DOHH2 (cell line): ENCODE measurements around the gene SYDE1.
A peak's percentile ranks its signal among the peaks of the same experiment; 100 is the strongest.
"Not testable (repeated sequence)": the region's sequence is repeated elsewhere in the genome, so short reads cannot be mapped to it uniquely, and the experiment has no call there.

Experiments used
- H3F3A ChIP-seq: fragments of 200-600 bp; sonication (generic), shearing (Covaris generic); 2 replicates; pipeline ENCODE4 v1.6.0; 2016; ENCODE audit warnings: antibody characterized with exemption, mild to moderate bottlenecking; ENCODE audit not compliant: control insufficient read depth, insufficient read depth
- H3K27ac ChIP-seq: fragments of 200-600 bp; sonication (generic); 2 replicates; pipeline ENCODE4 v1.5.1; 2014; ENCODE audit warnings: low read depth, mild to moderate bottlenecking, low read length, moderate library complexity
- H3K27me3 ChIP-seq: fragments of 200-600 bp; sonication (generic); 2 replicates; pipeline ENCODE4 v1.6.1; 2014; ENCODE audit warnings: mild to moderate bottlenecking, low read length, mixed read lengths; ENCODE audit not compliant: control insufficient read depth
- H3K36me3 ChIP-seq: fragments of 200-600 bp; sonication (generic); 2 replicates; pipeline ENCODE4 v1.6.1; 2014; ENCODE audit warnings: mild to moderate bottlenecking, low read length, moderate library complexity, mixed read lengths; ENCODE audit not compliant: control insufficient read depth
- H3K4me1 ChIP-seq: fragments of 200-600 bp; sonication (generic); 2 replicates; pipeline ENCODE4 v1.6.1; 2014; ENCODE audit warnings: mild to moderate bottlenecking, low read length, mixed read lengths; ENCODE audit not compliant: control insufficient read depth
- H3K4me2 ChIP-seq: fragments of 200-600 bp; sonication (generic); 2 replicates; pipeline ENCODE4 v1.6.0; 2014; ENCODE audit warnings: mild to moderate bottlenecking, low read length, moderate library complexity
- H3K4me3 ChIP-seq: fragments of 200-600 bp; sonication (generic); 2 replicates; pipeline ENCODE4 v1.5.1; 2014; ENCODE audit warnings: mild to moderate bottlenecking, low read length, mixed read lengths
- H3K79me2 ChIP-seq: fragments of 200-600 bp; sonication (generic); 2 replicates; pipeline ENCODE4 v1.6.1; 2014; ENCODE audit warnings: mild to moderate bottlenecking, low read length, mixed read lengths; ENCODE audit not compliant: control insufficient read depth
- H3K9me2 ChIP-seq: fragments of 200-600 bp; sonication (generic); replicated peaks from 2 replicates; pipeline ENCODE4 v1.6.1; 2014; ENCODE audit warnings: mild to moderate bottlenecking, low read length, mixed read lengths; ENCODE audit not compliant: control insufficient read depth
- H3K9me3 ChIP-seq: fragments of 200-600 bp; sonication (generic); 2 replicates; pipeline ENCODE4 v1.6.1; 2014; ENCODE audit warnings: antibody characterized with exemption, low read length, mixed read lengths; ENCODE audit not compliant: control insufficient read depth, insufficient read depth
- H4K20me1 ChIP-seq: fragments of 200-600 bp; sonication (generic); 2 replicates; pipeline ENCODE4 v1.6.0; 2014; ENCODE audit warnings: low read depth, mild to moderate bottlenecking, antibody characterized with exemption, low read length, moderate library complexity; ENCODE audit not compliant: control insufficient read depth, insufficient read depth
- CTCF ChIP-seq: fragments of 200-600 bp; sonication (generic); IDR thresholded peaks from one replicate; pipeline ENCODE4 v1.5.1; 2014; ENCODE audit warnings: antibody characterized with exemption, mild to moderate bottlenecking, low read depth, low read length; ENCODE audit not compliant: poor library complexity, severe bottlenecking
- EZH2phosphoT487 ChIP-seq: fragments of 200-600 bp; sonication (generic); IDR thresholded peaks from 2 replicates; pipeline ENCODE4 v1.6.1; 2017; ENCODE audit warnings: borderline replicate concordance, mild to moderate bottlenecking, antibody characterized with exemption, low read length, moderate library complexity, mixed read lengths

The SYDE1 gene

GRCh38 chr19:15107061-15108010 lies at the start of gene SYDE1:
SYDE1 (plus strand) TSS chr19:15107401; CDS start chr19:15107434, 33 bp downstream.
- no peaks in the 10 kb centered on the region for H3K4me1 ChIP-seq
- no peak within 1 kb of the TSS for H3K4me3 ChIP-seq
- H3K27ac ChIP-seq = no peak within 1 kb of the TSS
- no peaks in the 10 kb centered on the region for H3K79me2 ChIP-seq
- H3K4me2 ChIP-seq = no peak within 1 kb of the TSS
- H3K9me3 ChIP-seq = peaks cover 5% of the 10 kb centered on the region; the same call in 1 of the 2 replicates
- no peaks in the 10 kb centered on the region for H3K36me3 ChIP-seq
- H3K9me2 ChIP-seq = no peaks in the 10 kb centered on the region
- TF ChIP-seq CTCF (no peak), EZH2phosphoT487 (no peak)
- H4K20me1 ChIP-seq = no peaks in the 10 kb centered on the region
- no peaks in the 10 kb centered on the region for H3K27me3 ChIP-seq
- H3F3A ChIP-seq = no peaks in the 10 kb centered on the region

- H3K4me3 ChIP-seq = no peak overlapping the region
- H3K9me2 ChIP-seq = no peaks in the 10 kb centered on the region
- H3K4me1 ChIP-seq = no peaks in the 10 kb centered on the region
- H3K36me3 ChIP-seq = no peaks in the 10 kb centered on the region
- H3K27ac ChIP-seq = no peak overlapping the region
- H3F3A ChIP-seq = no peaks in the 10 kb centered on the region
- no peaks in the 10 kb centered on the region for H3K9me3 ChIP-seq
- no peak overlapping the region for H3K4me2 ChIP-seq
- H3K79me2 ChIP-seq = no peaks in the 10 kb centered on the region
- TF ChIP-seq CTCF = no peak
- no peak for TF ChIP-seq EZH2phosphoT487
- peaks cover 2% of the 10 kb centered on the region; the same call in 1 of the 2 replicates for H3K27me3 ChIP-seq
- H4K20me1 ChIP-seq = no peaks in the 10 kb centered on the region
Measured at GRCh38 chr19:15062036-15062435, 45.2 kb upstream of the SYDE1 start.

GRCh38 chr19:15070386-15070785 lies 36.8 kb upstream of the SYDE1 start:
- H3K4me3 ChIP-seq, H3K4me1 ChIP-seq, H3K4me2 ChIP-seq, H3K27me3 ChIP-seq, H3K79me2 ChIP-seq, H3F3A ChIP-seq, H3K9me3 ChIP-seq, H3K27ac ChIP-seq, H4K20me1 ChIP-seq, H3K36me3 ChIP-seq, H3K9me2 ChIP-seq: not testable (repeated sequence)

- H3K4me2 ChIP-seq = no peak overlapping the region
- H4K20me1 ChIP-seq = no peaks in the 10 kb centered on the region
- no peaks in the 10 kb centered on the region for H3K9me3 ChIP-seq
- H3K27me3 ChIP-seq = no peaks in the 10 kb centered on the region
- no peaks in the 10 kb centered on the region for H3K4me1 ChIP-seq
- H3K9me2 ChIP-seq = no peaks in the 10 kb centered on the region
- H3K4me3 ChIP-seq = no peak overlapping the region
- H3K79me2 ChIP-seq = no peaks in the 10 kb centered on the region
- TF ChIP-seq EZH2phosphoT487 (no peak), CTCF (peak; percentile 10)
- H3K36me3 ChIP-seq = no peaks in the 10 kb centered on the region
- no peak overlapping the region for H3K27ac ChIP-seq
- H3F3A ChIP-seq = no peaks in the 10 kb centered on the region
Measured at GRCh38 chr19:15072930-15073647, 34.1 kb upstream of the SYDE1 start.
